Central memory CD4-positive, alpha-beta T cell (primary cell): Measurements from ENCODE around the gene ZC3H12C.

Source experiments
- DNase-seq: peaks from one replicate; pipeline ENCODE4 v3.0.0; 2022

Gene ZC3H12C

GRCh38 chr11:110156503-110156902, 63.3 kb downstream of the ZC3H12C start:
- DNase-seq = no peak

- DNase-seq = no peak
These were observed 65.4 kb downstream of the ZC3H12C start for GRCh38 chr11:110158317-110159200.

- no peak for DNase-seq
These were observed 66.3 kb downstream of the ZC3H12C start for GRCh38 chr11:110159476-110159875.

- no peak for DNase-seq
These were observed 66.8 kb downstream of the ZC3H12C start for GRCh38 chr11:110160016-110160415.

GRCh38 chr11:110160437-110160836, 67.2 kb downstream of the ZC3H12C start:
- DNase-seq = no peak

- DNase-seq = no peak
These were observed 67.9 kb downstream of the ZC3H12C start for GRCh38 chr11:110161061-110161460.

GRCh38 chr11:110162216-110162615, 69.0 kb downstream of the ZC3H12C start:
- DNase-seq = no peak

GRCh38 chr11:110165039-110165925, 72.1 kb downstream of the ZC3H12C start:
- no peak for DNase-seq

- DNase-seq = no peak
These were observed 75.0 kb downstream of the ZC3H12C start for GRCh38 chr11:110168033-110168803.

- DNase-seq = no peak
These were observed 76.5 kb downstream of the ZC3H12C start for GRCh38 chr11:110169738-110170137.

GRCh38 chr11:110172468-110173065, 79.4 kb downstream of the ZC3H12C start:
- DNase-seq = no peak

- peak; percentile 30 for DNase-seq
These were observed 80.8 kb downstream of the ZC3H12C start for GRCh38 chr11:110173811-110174644.

- no peak for DNase-seq
These were observed 81.6 kb downstream of the ZC3H12C start for GRCh38 chr11:110174645-110175310.

- DNase-seq = no peak
These were observed 83.3 kb downstream of the ZC3H12C start for GRCh38 chr11:110176366-110177085.

- DNase-seq = no peak
These were observed 83.9 kb downstream of the ZC3H12C start for GRCh38 chr11:110177086-110177456.

- no peak for DNase-seq
These were observed 85.9 kb downstream of the ZC3H12C start for GRCh38 chr11:110179064-110179463.

- no peak for DNase-seq
These were observed 89.7 kb downstream of the ZC3H12C start for GRCh38 chr11:110182886-110183285.

GRCh38 chr11:110184456-110184855, 91.3 kb downstream of the ZC3H12C start:
- no peak for DNase-seq

GRCh38 chr11:110185121-110185591, 92.0 kb downstream of the ZC3H12C start:
- no peak for DNase-seq

GRCh38 chr11:110185599-110185998, 92.4 kb downstream of the ZC3H12C start:
- DNase-seq = no peak
